HEK293 (cell line): ENCODE results near the gene FZD7.
A peak's percentile ranks its signal among the peaks of the same experiment; 100 is the strongest.

Experiments
- CTCF ChIA-PET: fragments of 350-600 bp; formaldehyde crosslinking; extraction: SDS; loops from one replicate; lab custom pipeline; 2021; ENCODE audit warnings: antibody characterized with exemption; lab: Yijun Ruan, JAX
- POLR2A ChIA-PET: fragments of 300-600 bp; formaldehyde crosslinking; extraction: SDS; loops from one replicate; lab custom pipeline; 2020; ENCODE audit warnings: antibody characterized with exemption, inconsistent platforms; lab: Yijun Ruan, JAX
- H3K27ac ChIP-seq: fragments of 200-500 bp; sonication (Bioruptor generic); 2 replicates; pipeline ENCODE4 v1.5.1; 2014; ENCODE audit warnings: low read depth, low read length, control low read depth, inconsistent platforms; ENCODE audit errors: extremely low read depth
- H3K36me3 ChIP-seq, 2 experiments: fragments of 200-500 bp in 1 of 2; sonication (Bioruptor generic) in 1 of 2; 1 replicate in 1 of 2; 2 replicates in 1 of 2; pipeline ENCODE4 v1.5.1; 2014 to 2017; ENCODE audit warnings: inconsistent platforms in 2 of 2, low read length in 2 of 2; ENCODE audit not compliant: control insufficient read depth in 2 of 2, insufficient read depth in 1 of 2
- H3K4me1 ChIP-seq: fragments of 200-500 bp; sonication (Bioruptor generic); 2 replicates; pipeline ENCODE4 v1.5.1; 2014; ENCODE audit warnings: mild to moderate bottlenecking, low read length, inconsistent platforms; ENCODE audit not compliant: control insufficient read depth, insufficient read depth
- H3K4me3 ChIP-seq: 2 replicates; pipeline ENCODE4 v1.5.1; 2011; ENCODE audit warnings: low read depth, mild to moderate bottlenecking, control low read depth, low read length, moderate library complexity
- H3K9me3 ChIP-seq: fragments of 200-500 bp; sonication (Bioruptor generic); 2 replicates; pipeline ENCODE4 v1.5.1; 2014; ENCODE audit warnings: low read depth, low read length, inconsistent platforms; ENCODE audit not compliant: control insufficient read depth, insufficient read depth
- GLIS1 ChIP-seq: fragments of 450-650 bp; formaldehyde crosslinking; IDR thresholded peaks from 2 replicates; pipeline ENCODE4 v1.5.1; 2016; ENCODE audit warnings: missing biosample characterization, missing genetic modification characterization
- IKZF3 ChIP-seq: fragments of 450-650 bp; IDR thresholded peaks from 2 replicates; pipeline ENCODE4 v1.5.0; 2018; ENCODE audit warnings: missing biosample characterization, mild to moderate bottlenecking, missing genetic modification characterization, moderate library complexity
- KLF9 ChIP-seq: fragments of 450-650 bp; formaldehyde crosslinking; IDR thresholded peaks from 2 replicates; pipeline ENCODE4 v1.5.1; 2016; ENCODE audit warnings: missing biosample characterization, missing genetic modification characterization, low read depth
- PRDM1 ChIP-seq: fragments of 450-650 bp; formaldehyde crosslinking; IDR thresholded peaks from 2 replicates; pipeline ENCODE4; 2016; ENCODE audit warnings: missing biosample characterization, missing genetic modification characterization
- SCRT1 ChIP-seq: fragments of 450-650 bp; formaldehyde crosslinking; IDR thresholded peaks from 2 replicates; pipeline ENCODE4 v1.5.1; 2016; ENCODE audit warnings: missing biosample characterization, missing genetic modification characterization, borderline replicate concordance
- SCRT2 ChIP-seq: fragments of 450-650 bp; formaldehyde crosslinking; IDR thresholded peaks from 2 replicates; pipeline ENCODE4 v1.5.1; 2016; ENCODE audit warnings: missing biosample characterization, missing genetic modification characterization
- ZBTB1 ChIP-seq: fragments of 450-650 bp; formaldehyde crosslinking; IDR thresholded peaks from 2 replicates; pipeline ENCODE4 v1.5.1; 2016; ENCODE audit warnings: missing biosample characterization, missing genetic modification characterization
- ZBTB48 ChIP-seq: fragments of 450-650 bp; formaldehyde crosslinking; IDR thresholded peaks from 2 replicates; pipeline ENCODE4 v1.5.1; 2016; ENCODE audit warnings: missing biosample characterization, missing genetic modification characterization
- ZIC2 ChIP-seq: fragments of 450-650 bp; formaldehyde crosslinking; IDR thresholded peaks from 2 replicates; pipeline ENCODE4 v1.5.1; 2016; ENCODE audit warnings: missing biosample characterization, missing genetic modification characterization
- ZNF23 ChIP-seq: fragments of 450-650 bp; formaldehyde crosslinking; IDR thresholded peaks from 2 replicates; pipeline ENCODE4 v1.5.1; 2016; ENCODE audit warnings: missing biosample characterization, missing genetic modification characterization, borderline replicate concordance
- ZNF366 ChIP-seq: fragments of 450-650 bp; formaldehyde crosslinking; conservative IDR thresholded peaks from 2 replicates; pipeline ENCODE4 v1.5.1; 2016; ENCODE audit warnings: missing biosample characterization, missing genetic modification characterization
- ZNF394 ChIP-seq: fragments of 450-650 bp; formaldehyde crosslinking; IDR thresholded peaks from 2 replicates; pipeline ENCODE4 v1.5.1; 2016; ENCODE audit warnings: missing biosample characterization, missing genetic modification characterization, mild to moderate bottlenecking, moderate library complexity, borderline replicate concordance
- ZNF585B ChIP-seq: fragments of 450-650 bp; formaldehyde crosslinking; IDR thresholded peaks from 2 replicates; pipeline ENCODE4 v1.5.1; 2016; ENCODE audit warnings: missing biosample characterization, missing genetic modification characterization
- ZNF621 ChIP-seq: fragments of 450-650 bp; formaldehyde crosslinking; IDR thresholded peaks from 2 replicates; pipeline ENCODE4 v1.5.1; 2017; ENCODE audit warnings: missing biosample characterization, missing genetic modification characterization
- ZNF629 ChIP-seq: fragments of 450-650 bp; formaldehyde crosslinking; IDR thresholded peaks from 2 replicates; pipeline ENCODE4 v1.5.1; 2017; ENCODE audit warnings: missing biosample characterization, missing genetic modification characterization
- ZNF701 ChIP-seq: fragments of 450-650 bp; formaldehyde crosslinking; IDR thresholded peaks from 2 replicates; pipeline ENCODE4 v1.5.1; 2016; ENCODE audit warnings: missing biosample characterization, missing genetic modification characterization
- ZNF785 ChIP-seq: fragments of 450-650 bp; formaldehyde crosslinking; IDR thresholded peaks from 2 replicates; pipeline ENCODE4 v1.5.1; 2016; ENCODE audit warnings: missing biosample characterization, missing genetic modification characterization
- TF ChIP-seq, protein P1 (sequence below): fragments of 450-650 bp; formaldehyde crosslinking; IDR thresholded peaks from 2 replicates; pipeline ENCODE4 v1.5.1; 2016; ENCODE audit warnings: missing biosample characterization, missing genetic modification characterization
- TF ChIP-seq, protein P2 (sequence below): fragments of 450-650 bp; formaldehyde crosslinking; IDR thresholded peaks from 2 replicates; pipeline ENCODE4 v1.5.1; 2016; ENCODE audit warnings: missing biosample characterization, missing genetic modification characterization
- TF ChIP-seq, protein P3 (sequence below): fragments of 450-650 bp; formaldehyde crosslinking; IDR thresholded peaks from 2 replicates; pipeline ENCODE4 v1.5.1; 2017; ENCODE audit warnings: missing biosample characterization, missing genetic modification characterization

FZD7 gene

DNA sequence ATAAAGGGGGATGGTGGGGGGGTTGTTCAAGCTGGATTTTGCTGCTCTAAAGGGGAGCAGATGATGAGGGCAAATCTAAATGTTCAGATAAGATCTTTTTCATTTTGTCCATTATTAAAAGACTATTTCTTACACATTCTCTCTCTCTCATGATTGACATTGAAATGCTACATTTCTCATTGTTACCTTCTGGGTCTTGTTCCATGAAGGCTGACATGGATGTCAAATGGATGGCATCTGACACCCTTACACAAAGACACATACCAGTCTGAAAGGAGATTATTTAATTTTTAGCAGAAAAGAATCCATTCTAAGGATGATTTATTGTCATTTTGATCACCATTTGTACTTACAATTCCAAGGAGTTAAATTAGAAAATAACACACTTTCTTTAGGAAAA, 11.1 kb downstream of the FZD7 start:
- no peaks in the 10 kb centered on the region for H3K36me3 ChIP-seq
- TF ChIP-seq ZIC2 (tag by site-specific recombination), result no peak
- POLR2A ChIA-PET, result no interaction called here
- no peak overlapping the region for H3K27ac ChIP-seq
- 0 out of 2 replicates have a peak, but pooled peaks cover 4% of the 10 kb centered on the region for H3K4me1 ChIP-seq
- CTCF ChIA-PET, result interaction anchor here (1.5 kb wide), 1 partner anchor 12 kb away, joined by 3 read pairs; no protein-coding TSS in a partner anchor
- H3K4me3 ChIP-seq, result no peak overlapping the region
- H3K9me3 ChIP-seq, result no peaks in the 10 kb centered on the region

DNA sequence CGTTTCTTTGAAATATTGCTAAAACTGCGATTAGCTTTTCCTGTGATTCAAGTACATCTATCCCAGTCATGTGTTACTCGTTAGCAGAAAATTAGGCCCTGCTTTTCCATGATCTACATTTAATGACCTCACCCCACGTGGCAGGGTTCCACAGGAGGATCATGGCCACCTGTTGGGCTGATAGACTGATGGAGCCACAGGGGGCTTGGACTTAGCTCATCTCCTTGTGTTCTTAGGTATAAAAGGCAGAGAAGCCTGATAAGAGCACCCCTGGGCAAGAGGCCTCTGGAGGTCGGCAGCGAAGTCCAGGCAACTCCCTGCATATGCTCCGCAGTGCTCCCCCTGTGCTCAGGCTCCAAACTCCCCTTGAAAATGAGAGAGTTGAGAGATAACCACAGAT, 12.9 kb downstream of the FZD7 start:
- Histone ChIP-seq H3K9me3 (no peaks in the 10 kb centered on the region), H3K36me3 (no peaks in the 10 kb centered on the region), H3K4me3 (no peak overlapping the region), H3K4me1 (no peaks in the 10 kb centered on the region), H3K27ac (no peak overlapping the region)
- POLR2A ChIA-PET, result no interaction called here
- CTCF ChIA-PET, result interaction anchor here (0.7 kb wide), 1 partner anchor 11 kb away, joined by 3 read pairs; no protein-coding TSS in a partner anchor
- peak; percentile 85 for TF ChIP-seq ZIC2 (tag by site-specific recombination)
- peak; percentile 33; the same call in 1 of the 2 replicates for TF ChIP-seq GLIS1 (tag by site-specific recombination)
- peak; percentile 89 for TF ChIP-seq SCRT2 (tag by site-specific recombination)
- no peak for TF ChIP-seq ZNF701 (tag by site-specific recombination)
- peak; percentile 51; the same call in 1 of the 2 replicates for TF ChIP-seq SCRT1 (tag by site-specific recombination)
- TF ChIP-seq, all 188 proteins: peak for 4

DNA sequence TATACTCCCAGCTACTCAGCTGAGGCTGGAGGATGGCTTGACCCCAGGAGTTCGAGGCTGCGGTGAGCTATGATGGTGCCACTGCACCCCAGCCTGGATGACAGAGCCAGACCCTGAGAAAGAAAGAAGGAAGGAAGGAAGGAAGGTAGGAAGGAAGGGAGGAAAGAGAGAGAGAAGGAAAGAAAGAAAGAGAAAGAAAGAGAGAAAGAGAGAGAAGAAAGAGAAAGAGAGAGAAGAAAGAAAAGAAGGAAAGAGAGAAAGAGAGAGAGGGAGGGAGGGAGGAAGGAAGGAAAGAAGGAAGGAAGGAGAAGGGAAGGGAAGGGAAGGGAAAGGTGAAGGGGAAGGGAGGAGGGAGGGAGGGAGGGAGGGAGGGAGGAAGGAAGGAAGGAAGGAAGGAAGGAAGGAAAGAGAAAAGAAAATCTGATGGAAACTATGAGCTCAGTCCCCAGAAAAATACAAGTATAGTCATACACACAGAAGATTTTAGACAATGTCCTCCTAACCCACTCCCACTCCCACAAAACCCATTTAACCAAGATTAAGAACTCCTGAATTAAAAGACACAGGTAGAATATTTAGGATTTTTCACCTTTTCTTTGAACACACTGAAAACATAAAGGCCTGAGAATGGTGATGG, 15.6 kb downstream of the FZD7 start:
- Histone ChIP-seq H3K9me3 (no peaks in the 10 kb centered on the region), H3K27ac (no peak overlapping the region), H3K36me3 (no peaks in the 10 kb centered on the region), H3K4me1 (no peaks in the 10 kb centered on the region), H3K4me3 (no peak overlapping the region)
- ChIA-PET CTCF (no interaction called here), POLR2A (interaction anchor here (0.7 to 0.8 kb wide), 2 partner anchors 63 to 158 kb away, joined by 3 to 6 read pairs; no protein-coding TSS in a partner anchor)
- TF ChIP-seq, protein P1, sequence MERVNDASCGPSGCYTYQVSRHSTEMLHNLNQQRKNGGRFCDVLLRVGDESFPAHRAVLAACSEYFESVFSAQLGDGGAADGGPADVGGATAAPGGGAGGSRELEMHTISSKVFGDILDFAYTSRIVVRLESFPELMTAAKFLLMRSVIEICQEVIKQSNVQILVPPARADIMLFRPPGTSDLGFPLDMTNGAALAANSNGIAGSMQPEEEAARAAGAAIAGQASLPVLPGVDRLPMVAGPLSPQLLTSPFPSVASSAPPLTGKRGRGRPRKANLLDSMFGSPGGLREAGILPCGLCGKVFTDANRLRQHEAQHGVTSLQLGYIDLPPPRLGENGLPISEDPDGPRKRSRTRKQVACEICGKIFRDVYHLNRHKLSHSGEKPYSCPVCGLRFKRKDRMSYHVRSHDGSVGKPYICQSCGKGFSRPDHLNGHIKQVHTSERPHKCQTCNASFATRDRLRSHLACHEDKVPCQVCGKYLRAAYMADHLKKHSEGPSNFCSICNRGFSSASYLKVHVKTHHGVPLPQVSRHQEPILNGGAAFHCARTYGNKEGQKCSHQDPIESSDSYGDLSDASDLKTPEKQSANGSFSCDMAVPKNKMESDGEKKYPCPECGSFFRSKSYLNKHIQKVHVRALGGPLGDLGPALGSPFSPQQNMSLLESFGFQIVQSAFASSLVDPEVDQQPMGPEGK, result no peak
- TF ChIP-seq ZNF366 (tag by site-specific recombination) (peak; percentile 80), IKZF3 (no peak), ZBTB48 (tag by site-specific recombination) (no peak), ZNF394 (tag by site-specific recombination) (no peak), PRDM1 (tag by site-specific recombination) (0 out of 2 replicates have a peak, but pooled peaks have one; percentile 41)
- TF ChIP-seq, protein P2, sequence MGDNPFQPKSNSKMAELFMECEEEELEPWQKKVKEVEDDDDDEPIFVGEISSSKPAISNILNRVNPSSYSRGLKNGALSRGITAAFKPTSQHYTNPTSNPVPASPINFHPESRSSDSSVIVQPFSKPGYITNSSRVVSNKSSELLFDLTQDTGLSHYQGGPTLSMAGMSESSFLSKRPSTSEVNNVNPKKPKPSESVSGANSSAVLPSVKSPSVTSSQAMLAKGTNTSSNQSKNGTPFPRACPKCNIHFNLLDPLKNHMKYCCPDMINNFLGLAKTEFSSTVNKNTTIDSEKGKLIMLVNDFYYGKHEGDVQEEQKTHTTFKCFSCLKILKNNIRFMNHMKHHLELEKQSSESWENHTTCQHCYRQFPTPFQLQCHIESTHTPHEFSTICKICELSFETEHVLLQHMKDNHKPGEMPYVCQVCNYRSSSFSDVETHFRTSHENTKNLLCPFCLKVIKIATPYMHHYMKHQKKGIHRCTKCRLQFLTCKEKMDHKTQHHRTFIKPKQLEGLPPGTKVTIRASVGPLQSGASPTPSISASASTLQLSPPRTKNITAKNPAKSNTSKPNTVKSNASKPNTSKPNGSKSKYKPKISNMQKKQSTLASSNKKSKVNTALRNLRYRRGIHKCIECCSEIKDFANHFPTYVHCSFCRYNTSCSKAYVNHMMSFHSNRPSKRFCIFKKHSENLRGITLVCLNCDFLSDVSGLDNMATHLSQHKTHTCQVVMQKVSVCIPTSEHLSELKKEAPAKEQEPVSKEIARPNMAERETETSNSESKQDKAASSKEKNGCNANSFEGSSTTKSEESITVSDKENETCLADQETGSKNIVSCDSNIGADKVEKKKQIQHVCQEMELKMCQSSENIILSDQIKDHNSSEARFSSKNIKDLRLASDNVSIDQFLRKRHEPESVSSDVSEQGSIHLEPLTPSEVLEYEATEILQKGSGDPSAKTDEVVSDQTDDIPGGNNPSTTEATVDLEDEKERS (tag by site-specific recombination), result no peak

DNA sequence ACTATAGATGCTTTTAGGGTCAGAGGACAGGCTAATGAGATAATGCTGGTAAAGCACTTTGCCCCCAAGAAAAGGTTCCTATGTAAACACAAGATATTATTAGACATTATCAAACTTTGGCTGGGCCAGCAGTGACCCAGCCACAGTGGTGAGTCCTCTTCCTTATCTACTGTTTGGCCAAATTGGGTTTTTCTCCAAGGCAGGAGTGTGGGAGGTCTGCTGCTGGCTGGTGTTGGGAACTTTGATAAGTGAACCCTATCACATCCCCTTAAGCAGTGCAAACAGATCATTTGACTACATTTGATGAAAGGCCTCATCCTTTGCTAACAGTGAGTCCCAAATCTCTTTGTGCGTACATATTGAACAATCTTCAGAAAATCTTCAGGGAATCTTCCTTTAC, 16.2 kb downstream of the FZD7 start:
- CTCF ChIA-PET, result no interaction called here
- Histone ChIP-seq H3K27ac (no peak overlapping the region), H3K4me1 (no peaks in the 10 kb centered on the region), H3K9me3 (no peaks in the 10 kb centered on the region), H3K4me3 (no peak overlapping the region), H3K36me3 (no peaks in the 10 kb centered on the region)
- POLR2A ChIA-PET, result interaction anchor here (0.7 kb wide), 1 partner anchor 63 kb away, joined by 3 read pairs; no protein-coding TSS in a partner anchor
- no peak for TF ChIP-seq ZBTB1
- TF ChIP-seq ZNF621 (tag by site-specific recombination), result no peak
- no peak for TF ChIP-seq ZNF23 (tag by site-specific recombination)
- no peak for TF ChIP-seq ZNF585B (tag by site-specific recombination)
- no peak for TF ChIP-seq ZNF785 (tag by site-specific recombination)
- no peak for TF ChIP-seq ZNF629 (tag by site-specific recombination)
- TF ChIP-seq, protein P3, sequence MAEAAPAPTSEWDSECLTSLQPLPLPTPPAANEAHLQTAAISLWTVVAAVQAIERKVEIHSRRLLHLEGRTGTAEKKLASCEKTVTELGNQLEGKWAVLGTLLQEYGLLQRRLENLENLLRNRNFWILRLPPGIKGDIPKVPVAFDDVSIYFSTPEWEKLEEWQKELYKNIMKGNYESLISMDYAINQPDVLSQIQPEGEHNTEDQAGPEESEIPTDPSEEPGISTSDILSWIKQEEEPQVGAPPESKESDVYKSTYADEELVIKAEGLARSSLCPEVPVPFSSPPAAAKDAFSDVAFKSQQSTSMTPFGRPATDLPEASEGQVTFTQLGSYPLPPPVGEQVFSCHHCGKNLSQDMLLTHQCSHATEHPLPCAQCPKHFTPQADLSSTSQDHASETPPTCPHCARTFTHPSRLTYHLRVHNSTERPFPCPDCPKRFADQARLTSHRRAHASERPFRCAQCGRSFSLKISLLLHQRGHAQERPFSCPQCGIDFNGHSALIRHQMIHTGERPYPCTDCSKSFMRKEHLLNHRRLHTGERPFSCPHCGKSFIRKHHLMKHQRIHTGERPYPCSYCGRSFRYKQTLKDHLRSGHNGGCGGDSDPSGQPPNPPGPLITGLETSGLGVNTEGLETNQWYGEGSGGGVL (tag by site-specific recombination), result no peak
- TF ChIP-seq KLF9, result no peak
